K562 (cell line): ENCODE data around the gene GPR39. TPM values are rescaled to one million over a fixed set of nuclear protein-coding genes. Genes with fewer than 3 reads are reported as not detected.

Source experiments
- ATAC-seq: fragments of 200-7000 bp; cut with Tn5 transposase; 3 replicates; pipeline ENCODE4 v1.9.1; 2020; ENCODE audit warnings: moderate library complexity
- BruUV-seq: library from RNA; stranded (reverse); fragments of 400-500 nt; replicated peaks from 2 replicates; lab custom pipeline; 2021; lab: Mats Ljungman, UMichigan
- CTCF ChIA-PET: fragments of 300-600 bp; formaldehyde crosslinking; extraction: SDS; loops from one replicate; lab custom pipeline; 2021; ENCODE audit warnings: low intra/inter-chr PET ratio; lab: Yijun Ruan, JAX
- POLR2A ChIA-PET: fragments of 300-600, 350-650 bp; sonication (Branson Sonifier 250); formaldehyde crosslinking; extraction: SDS; loops from one replicate; lab custom pipeline; 2021; ENCODE audit warnings: antibody characterized with exemption, inconsistent platforms; lab: Yijun Ruan, JAX
- DNase-seq, 4 experiments: peaks; one replicate each; pipeline versions ENCODE4 v3.0.0 to v3.0.0-alpha.2; 2011 to 2018; ENCODE audit warnings: low spot score in 3 of 4, mixed read lengths in 3 of 4; ENCODE audit errors: extremely low read depth in 1 of 4
- FAIRE-seq: peaks from 2 replicates; lab custom pipeline; 2011; peaks lifted over from hg19 to GRCh38; lab: Jason Lieb, UNC
- H2AFZ ChIP-seq: 2 replicates; pipeline ENCODE4 v1.6.0; 2011; ENCODE audit warnings: low read depth, low read length, control low read depth, inconsistent platforms
- H3K27ac ChIP-seq: fragments of 200-600 bp; 3 replicates; pipeline ENCODE4 v1.8.0; 2011; ENCODE audit warnings: low read depth, mild to moderate bottlenecking, control low read depth, inconsistent platforms, low read length, moderate library complexity, mixed read lengths; ENCODE audit errors: extremely low read depth
- H3K27me3 ChIP-seq, 2 experiments: fragments of 300-600 bp in 1 of 2; 2 replicates in 1 of 2; 3 replicates in 1 of 2; pipeline versions ENCODE4 v1.6.0 to v1.8.0; 2011; ENCODE audit warnings: inconsistent platforms in 2 of 2, low read length in 2 of 2, mild to moderate bottlenecking in 1 of 2, mixed read lengths in 1 of 2, moderate library complexity in 1 of 2; ENCODE audit not compliant: control insufficient read depth in 2 of 2, insufficient read depth in 2 of 2
- H3K36me3 ChIP-seq: fragments of 300-600 bp; 3 replicates; pipeline ENCODE4 v1.8.0; 2011; ENCODE audit warnings: mild to moderate bottlenecking, low read length, inconsistent platforms; ENCODE audit not compliant: control insufficient read depth, insufficient read depth
- H3K4me1 ChIP-seq, 2 experiments: fragments of 200-600 bp in 1 of 2; replicated peaks in 1 of 2; 2 replicates in 1 of 2; 3 replicates in 1 of 2; pipeline versions ENCODE4 v1.5.1 to v1.8.0; 2011; ENCODE audit warnings: inconsistent platforms in 2 of 2, low read length in 2 of 2, mild to moderate bottlenecking in 1 of 2, mixed read lengths in 1 of 2, moderate library complexity in 1 of 2; ENCODE audit not compliant: control insufficient read depth in 2 of 2, insufficient read depth in 2 of 2
- H3K4me2 ChIP-seq: 2 replicates; pipeline ENCODE4 v1.6.1; 2011; ENCODE audit warnings: low read length, control low read depth, inconsistent platforms, mixed read lengths; ENCODE audit not compliant: insufficient read depth
- H3K4me3 ChIP-seq: fragments of 200-600 bp; sonication (generic), shearing (Covaris generic); 2 replicates; pipeline ENCODE4 v1.5.1; 2016; ENCODE audit warnings: control low read depth, inconsistent platforms
- H3K79me2 ChIP-seq: fragments of 200-600 bp; 3 replicates; pipeline ENCODE4 v1.8.0; 2011; ENCODE audit warnings: low read length, inconsistent platforms; ENCODE audit not compliant: control insufficient read depth, insufficient read depth
- H3K9ac ChIP-seq, 2 experiments: 2 replicates each; pipeline versions ENCODE4 v1.6.0 to v1.6.1; 2011; ENCODE audit warnings: low read depth in 2 of 2, low read length in 2 of 2, control low read depth in 1 of 2, inconsistent platforms in 1 of 2, mild to moderate bottlenecking in 1 of 2, mixed read lengths in 1 of 2; ENCODE audit not compliant: insufficient read depth in 1 of 2
- H3K9me1 ChIP-seq: one replicate; pipeline ENCODE4 v1.6.0; 2011; ENCODE audit warnings: inconsistent platforms, mild to moderate bottlenecking, low read length, moderate library complexity; ENCODE audit not compliant: control insufficient read depth, insufficient read depth
- H3K9me3 ChIP-seq: replicated peaks from 2 replicates; pipeline ENCODE4 v1.5.1; 2011; ENCODE audit warnings: low read depth, low read length, inconsistent platforms; ENCODE audit not compliant: control insufficient read depth, insufficient read depth
- H4K20me1 ChIP-seq: replicated peaks from 2 replicates; pipeline ENCODE4 v1.6.1; 2011; ENCODE audit warnings: low read length, inconsistent platforms, mixed read lengths; ENCODE audit not compliant: control insufficient read depth, insufficient read depth
- CBX5 ChIP-seq: IDR thresholded peaks from 2 replicates; pipeline ENCODE4 v1.6.1; 2014; ENCODE audit warnings: low read depth, borderline replicate concordance
- ETV1 ChIP-seq: fragments of 450-650 bp; conservative IDR thresholded peaks from 2 replicates; pipeline ENCODE4 v1.6.1; 2016; ENCODE audit warnings: missing genetic modification characterization, control low read depth, low read depth, missing compliant biosample characterization
- GTF2B ChIP-seq: IDR thresholded peaks from 2 replicates; pipeline ENCODE4 v1.6.1; 2011; ENCODE audit not compliant: insufficient read length; ENCODE audit errors: extremely low read depth
- HSF4 ChIP-seq: fragments of 250-450 bp; sonication (Bioruptor Pico); IDR thresholded peaks from 2 replicates; pipeline ENCODE4 v2.1.2; 2022; ENCODE audit warnings: mild to moderate bottlenecking, moderate library complexity, borderline replicate concordance
- PRPF4 ChIP-seq: fragments of 200-400 bp; formaldehyde crosslinking; IDR thresholded peaks from one replicate; pipeline ENCODE4 v1.6.1; 2017; ENCODE audit warnings: low read length, low read depth, mild to moderate bottlenecking; ENCODE audit not compliant: insufficient read depth, poor library complexity, severe bottlenecking
- SNAPC5 ChIP-seq: fragments of 250-450 bp; sonication (Bioruptor Pico); IDR thresholded peaks from 2 replicates; pipeline ENCODE4 v1.8.0; 2021; ENCODE audit warnings: moderate library complexity, mild to moderate bottlenecking, inconsistent platforms
- TCF7 ChIP-seq: sonication (generic); IDR thresholded peaks from 2 replicates; pipeline ENCODE4 v1.6.1; 2016; ENCODE audit warnings: antibody characterized with exemption, borderline replicate concordance
- ZNF124 ChIP-seq: sonication (generic); formaldehyde crosslinking; IDR thresholded peaks from 2 replicates; pipeline ENCODE4 v1.8.1; 2022; ENCODE audit warnings: missing genetic modification reagents
- ZNF655 ChIP-seq: fragments of 250-450 bp; sonication (Bioruptor Pico); IDR thresholded peaks from 2 replicates; pipeline ENCODE4 v1.5.0; 2021
- WGBS: fragments of 100-300 bp; shearing (Covaris generic); methylation state at CpG from one replicate; pipeline ENCODE4 v1.1.6; 2016; ENCODE audit warnings: low coverage, mixed read lengths; ENCODE audit not compliant: insufficient coverage; ENCODE audit errors: missing lambda C conversion rate; 5-methylcytosine and 5-hydroxymethylcytosine counted together
- in situ Hi-C: fragments of 300-500 bp; cut with MboI; formaldehyde crosslinking; loops from 4 replicates; pipeline ENCODE4 v1.15.0; 2018; ENCODE audit warnings: inconsistent platforms, mixed read lengths
- intact Hi-C: fragments of 100-400 bp; cut with micrococcal nuclease; formaldehyde crosslinking; loops from 2 replicates; pipeline ENCODE4 v1.14.2; 2022
- polyA plus RNA-seq, 8 experiments: library from polyadenylated mRNA; depleted of rRNA in 4 of 8; stranded (reverse) in 5 of 8; unstranded in 3 of 8; fragments of >200 nt; fragmentation: Nextera tagmentation in 2 of 8; fragmentation: Illumina TruSeq in 1 of 8; extraction: Ambion mirVana in 2 of 8; extraction: Trizol in 1 of 8; gene quantifications; 2 replicates each; pipeline versions ENCODE4 v1.2.1 to v1.2.3, GENCODE V29; 2011 to 2014; ENCODE audit warnings: inconsistent platforms in 1 of 8, missing spikeins in 1 of 8
- total RNA-seq, 7 experiments: library from RNA; depleted of rRNA in 6 of 7; stranded (reverse); fragments of >200 nt in 6 of 7; fragmentation: Illumina TruSeq in 2 of 7; extraction: Trizol in 2 of 7; gene quantifications; 2 replicates each; pipeline versions ENCODE4 v1.2.1 to v1.2.3, GENCODE V29; 2011 to 2021; ENCODE audit warnings: low replicate concordance in 1 of 7
- TF ChIP-seq, protein P1 (sequence below): fragments of 250-450 bp; sonication (Bioruptor Pico); IDR thresholded peaks from 2 replicates; pipeline ENCODE4 v1.4.0; 2020

Gene GPR39
- total and polyA plus RNA-seq, 9 of the 15 experiments (the other 6 are each of a cell fraction or from before 2014, with no cell fraction given), result 0.04 TPM; not detected in 8

DNA sequence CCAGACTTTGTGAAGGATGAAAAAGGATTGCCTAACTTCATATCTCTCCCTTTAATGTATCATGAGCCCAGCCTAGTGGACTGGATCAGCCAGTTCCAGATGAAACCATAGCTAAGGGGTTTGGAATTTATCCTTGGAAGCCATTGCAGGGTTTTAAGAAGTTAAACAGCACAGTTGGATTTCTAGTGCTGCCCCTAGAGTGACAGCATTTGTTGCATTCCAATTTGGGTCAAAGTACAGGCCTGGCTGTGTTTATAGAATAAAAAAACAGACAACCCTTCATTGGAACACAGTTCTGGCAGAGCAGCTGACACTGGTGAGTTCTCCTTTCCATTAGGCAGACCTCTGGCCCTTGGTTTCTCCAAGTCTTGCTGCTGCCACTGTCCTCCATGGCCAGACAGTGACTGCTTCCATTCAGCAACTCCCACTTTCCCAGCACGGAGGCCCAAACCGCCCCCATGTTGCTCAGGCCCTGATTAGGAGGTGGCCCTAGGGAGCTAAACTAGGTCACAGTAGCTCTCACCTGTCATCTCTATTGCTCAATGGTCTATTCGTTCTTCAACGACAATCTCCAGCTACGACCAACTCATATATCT is 8.0 kb downstream of the GPR39 start:
- no TSS peak for BruUV-seq
- Histone ChIP-seq H3K4me3 (no peak overlapping the region), H3K27ac (no peak overlapping the region), H3K79me2 (no peaks in the 10 kb centered on the region), H3K27me3 (no peaks in the 10 kb centered on the region), H4K20me1 (no peaks in the 10 kb centered on the region), H3K36me3 (no peaks in the 10 kb centered on the region), H3K9me3 (no peaks in the 10 kb centered on the region), H3K4me1 (no peaks in the 10 kb centered on the region), H3K4me2 (no peak overlapping the region), H2AFZ (no peak overlapping the region), H3K9me1 (no peaks in the 10 kb centered on the region), H3K9ac (no peak overlapping the region)
- in situ Hi-C loops, result no loop called here
- ATAC-seq (no peak), DNase-seq (no peak), FAIRE-seq (no peak)
- WGBS, result 4% methylated on average over 5 of the region's 5 CpGs
- CTCF ChIA-PET, result no interaction called here
- intact Hi-C loops, result no loop called here
- POLR2A ChIA-PET, result no interaction called here
- TF ChIP-seq GTF2B (no peak), CBX5 (no peak), ZNF124 (CRISPR knock-in tag) (no peak), ETV1 (tag) (no peak), PRPF4 (no peak), ZNF655 (CRISPR knock-in tag) (no peak), HSF4 (CRISPR knock-in tag) (no peak), SNAPC5 (CRISPR knock-in tag) (no peak), TCF7 (no peak)
- TF ChIP-seq, protein P1, sequence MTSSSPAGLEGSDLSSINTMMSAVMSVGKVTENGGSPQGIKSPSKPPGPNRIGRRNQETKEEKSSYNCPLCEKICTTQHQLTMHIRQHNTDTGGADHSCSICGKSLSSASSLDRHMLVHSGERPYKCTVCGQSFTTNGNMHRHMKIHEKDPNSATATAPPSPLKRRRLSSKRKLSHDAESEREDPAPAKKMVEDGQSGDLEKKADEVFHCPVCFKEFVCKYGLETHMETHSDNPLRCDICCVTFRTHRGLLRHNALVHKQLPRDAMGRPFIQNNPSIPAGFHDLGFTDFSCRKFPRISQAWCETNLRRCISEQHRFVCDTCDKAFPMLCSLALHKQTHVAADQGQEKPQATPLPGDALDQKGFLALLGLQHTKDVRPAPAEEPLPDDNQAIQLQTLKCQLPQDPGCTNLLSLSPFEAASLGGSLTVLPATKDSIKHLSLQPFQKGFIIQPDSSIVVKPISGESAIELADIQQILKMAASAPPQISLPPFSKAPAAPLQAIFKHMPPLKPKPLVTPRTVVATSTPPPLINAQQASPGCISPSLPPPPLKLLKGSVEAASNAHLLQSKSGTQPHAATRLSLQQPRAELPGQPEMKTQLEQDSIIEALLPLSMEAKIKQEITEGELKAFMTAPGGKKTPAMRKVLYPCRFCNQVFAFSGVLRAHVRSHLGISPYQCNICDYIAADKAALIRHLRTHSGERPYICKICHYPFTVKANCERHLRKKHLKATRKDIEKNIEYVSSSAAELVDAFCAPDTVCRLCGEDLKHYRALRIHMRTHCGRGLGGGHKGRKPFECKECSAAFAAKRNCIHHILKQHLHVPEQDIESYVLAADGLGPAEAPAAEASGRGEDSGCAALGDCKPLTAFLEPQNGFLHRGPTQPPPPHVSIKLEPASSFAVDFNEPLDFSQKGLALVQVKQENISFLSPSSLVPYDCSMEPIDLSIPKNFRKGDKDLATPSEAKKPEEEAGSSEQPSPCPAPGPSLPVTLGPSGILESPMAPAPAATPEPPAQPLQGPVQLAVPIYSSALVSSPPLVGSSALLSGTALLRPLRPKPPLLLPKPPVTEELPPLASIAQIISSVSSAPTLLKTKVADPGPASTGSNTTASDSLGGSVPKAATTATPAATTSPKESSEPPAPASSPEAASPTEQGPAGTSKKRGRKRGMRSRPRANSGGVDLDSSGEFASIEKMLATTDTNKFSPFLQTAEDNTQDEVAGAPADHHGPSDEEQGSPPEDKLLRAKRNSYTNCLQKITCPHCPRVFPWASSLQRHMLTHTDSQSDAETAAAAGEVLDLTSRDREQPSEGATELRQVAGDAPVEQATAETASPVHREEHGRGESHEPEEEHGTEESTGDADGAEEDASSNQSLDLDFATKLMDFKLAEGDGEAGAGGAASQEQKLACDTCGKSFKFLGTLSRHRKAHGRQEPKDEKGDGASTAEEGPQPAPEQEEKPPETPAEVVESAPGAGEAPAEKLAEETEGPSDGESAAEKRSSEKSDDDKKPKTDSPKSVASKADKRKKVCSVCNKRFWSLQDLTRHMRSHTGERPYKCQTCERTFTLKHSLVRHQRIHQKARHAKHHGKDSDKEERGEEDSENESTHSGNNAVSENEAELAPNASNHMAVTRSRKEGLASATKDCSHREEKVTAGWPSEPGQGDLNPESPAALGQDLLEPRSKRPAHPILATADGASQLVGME (CRISPR knock-in tag), result no peak
